ENCODE measurements around the gene GDAP2.

GDAP2 gene

GRCh38 chr1:117904485-117904884 is 24.9 kb downstream of the GDAP2 start:
- no peak for DNase-seq (ENCODE audit: low read depth)
- no peak for TF ChIP-seq CTCF (IDR thresholded peaks at IDR 0.05; ENCODE audit: insufficient read depth, low read depth, low read length, missing control alignments)
- H3K4me3 ChIP-seq (ENCODE audit: low read depth, low read length) = no peak overlapping the region

DNA sequence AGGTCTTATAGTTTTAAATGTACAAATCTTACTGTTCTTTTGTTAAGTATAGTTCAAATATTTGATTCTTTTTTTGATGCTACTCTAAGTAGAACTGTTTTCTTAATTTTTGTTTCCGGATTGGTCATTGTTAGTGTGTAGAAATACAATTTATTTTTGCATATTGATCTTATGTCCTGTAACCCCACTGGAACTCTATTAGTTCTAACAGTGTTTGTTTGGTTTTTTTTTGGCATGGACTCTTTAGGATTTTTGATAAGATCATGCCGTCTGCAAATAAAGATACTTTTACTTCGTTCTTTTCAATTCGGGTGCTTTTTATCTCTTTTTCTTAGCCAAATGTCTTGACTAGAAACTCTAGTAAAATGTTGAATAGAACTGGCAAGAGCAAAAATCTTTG is 26.5 kb downstream of the GDAP2 start:
- no peak for TF ChIP-seq CTCF (IDR thresholded peaks at IDR 0.05; ENCODE audit: insufficient read depth, low read depth, low read length, missing control alignments)
- no peak overlapping the region for H3K4me3 ChIP-seq (ENCODE audit: low read depth, low read length)
- no peak for DNase-seq (ENCODE audit: low read depth)

DNA sequence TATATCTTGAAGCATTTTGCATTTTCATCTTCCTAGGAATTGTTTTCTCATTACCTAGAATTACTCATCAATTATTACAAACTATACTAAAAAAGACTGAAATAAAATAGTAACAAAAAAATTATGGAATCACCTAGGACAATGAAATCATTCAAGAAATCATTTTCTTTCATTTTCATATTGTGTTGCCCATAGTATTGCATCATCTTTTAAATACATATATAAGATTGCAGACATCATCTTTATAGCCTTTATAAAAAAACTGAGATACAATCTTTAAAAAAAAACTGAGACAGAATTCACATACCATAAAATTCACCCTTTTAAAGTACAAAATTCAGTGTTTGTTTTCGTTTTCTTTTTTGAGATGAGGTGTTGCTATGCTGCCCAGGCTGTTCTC is 29.6 kb downstream of the GDAP2 start:
- DNase-seq (ENCODE audit: low read depth) = no peak
- TF ChIP-seq CTCF (IDR thresholded peaks at IDR 0.05; ENCODE audit: insufficient read depth, low read depth, low read length, missing control alignments) = no peak
- no peak overlapping the region for H3K4me3 ChIP-seq (ENCODE audit: low read depth, low read length)

- no peak overlapping the region for H3K4me3 ChIP-seq (ENCODE audit: low read depth, low read length)
- TF ChIP-seq CTCF (IDR thresholded peaks at IDR 0.05; ENCODE audit: insufficient read depth, low read depth, low read length, missing control alignments) = no peak
- no peak for DNase-seq (ENCODE audit: low read depth)
Observed at GRCh38 chr1:117897551-117897950, 31.9 kb downstream of the GDAP2 start.

GRCh38 chr1:117895482-117896114 is 33.8 kb downstream of the GDAP2 start:
- DNase-seq (ENCODE audit: low read depth) = peak; percentile 88
- no peak overlapping the region for H3K4me3 ChIP-seq (ENCODE audit: low read depth, low read length)
- peak; percentile 69 for TF ChIP-seq CTCF (IDR thresholded peaks at IDR 0.05; ENCODE audit: insufficient read depth, low read depth, low read length, missing control alignments)

DNA sequence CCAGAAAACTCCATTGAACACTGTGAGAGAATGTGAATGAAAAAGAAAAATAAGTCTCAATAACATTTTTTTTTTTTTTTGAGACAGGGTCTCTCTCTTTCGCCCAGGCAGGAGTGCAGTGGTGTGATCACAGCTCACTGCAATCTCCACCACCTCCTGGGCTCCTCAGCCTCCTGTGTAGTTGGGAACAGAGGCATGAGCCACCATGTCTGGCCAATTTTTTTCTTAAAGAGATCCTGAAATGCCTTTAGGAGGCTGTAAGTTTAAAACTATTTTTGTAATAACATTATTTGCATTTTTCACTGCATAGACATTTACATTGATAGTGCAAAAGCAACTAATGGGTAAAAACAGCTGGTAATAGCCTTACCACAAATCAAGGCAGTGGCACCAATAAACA is 35.3 kb downstream of the GDAP2 start:
- no peak for DNase-seq (ENCODE audit: low read depth)
- no peak overlapping the region for H3K4me3 ChIP-seq (ENCODE audit: low read depth, low read length)
- TF ChIP-seq CTCF (IDR thresholded peaks at IDR 0.05; ENCODE audit: insufficient read depth, low read depth, low read length, missing control alignments) = no peak

DNA sequence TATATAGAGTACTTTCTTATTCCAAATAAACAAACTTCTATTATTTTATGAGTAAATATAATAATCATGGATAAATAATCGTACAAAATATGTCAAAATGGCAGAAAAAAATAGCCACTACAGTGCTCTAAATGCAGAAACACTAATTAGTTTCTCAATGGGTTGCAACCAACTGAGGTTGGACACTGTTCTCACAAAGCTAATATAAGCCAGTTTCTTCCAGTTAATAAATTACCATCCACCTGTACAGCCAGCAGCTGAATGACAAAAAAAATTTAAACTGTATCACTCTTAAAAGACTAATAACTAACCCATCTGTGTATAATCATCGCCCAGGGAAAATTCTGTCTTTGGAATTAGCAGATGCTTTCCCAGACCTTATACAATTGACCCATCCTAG is 36.9 kb downstream of the GDAP2 start:
- no peak overlapping the region for H3K4me3 ChIP-seq (ENCODE audit: low read depth, low read length)
- DNase-seq (ENCODE audit: low read depth) = no peak
- TF ChIP-seq CTCF (IDR thresholded peaks at IDR 0.05; ENCODE audit: insufficient read depth, low read depth, low read length, missing control alignments) = no peak

Measured in GM12865 (cell line).